Fibroblast of lung (primary cell): Measurements from ENCODE around the gene ALDH3B2.

Source experiments
- EZH2 ChIP-seq: IDR thresholded peaks from 2 replicates; pipeline ENCODE4 v1.5.1; 2012; ENCODE audit warnings: low read length, control low read depth, mild to moderate bottlenecking; ENCODE audit errors: missing control alignments
- TF ChIP-seq, protein P1 (sequence below), 2 donors: IDR thresholded peaks in 1 of 2; conservative IDR thresholded peaks in 1 of 2; 1 replicate in 1 of 2; 2 replicates in 1 of 2; pipeline ENCODE4 v1.5.1; 2011 to 2012; ENCODE audit warnings: low read length in 2 of 2, control low read depth in 1 of 2, inconsistent platforms in 1 of 2, low read depth in 1 of 2, mild to moderate bottlenecking in 1 of 2

- no peak for TF ChIP-seq EZH2
- TF ChIP-seq, protein P1, sequence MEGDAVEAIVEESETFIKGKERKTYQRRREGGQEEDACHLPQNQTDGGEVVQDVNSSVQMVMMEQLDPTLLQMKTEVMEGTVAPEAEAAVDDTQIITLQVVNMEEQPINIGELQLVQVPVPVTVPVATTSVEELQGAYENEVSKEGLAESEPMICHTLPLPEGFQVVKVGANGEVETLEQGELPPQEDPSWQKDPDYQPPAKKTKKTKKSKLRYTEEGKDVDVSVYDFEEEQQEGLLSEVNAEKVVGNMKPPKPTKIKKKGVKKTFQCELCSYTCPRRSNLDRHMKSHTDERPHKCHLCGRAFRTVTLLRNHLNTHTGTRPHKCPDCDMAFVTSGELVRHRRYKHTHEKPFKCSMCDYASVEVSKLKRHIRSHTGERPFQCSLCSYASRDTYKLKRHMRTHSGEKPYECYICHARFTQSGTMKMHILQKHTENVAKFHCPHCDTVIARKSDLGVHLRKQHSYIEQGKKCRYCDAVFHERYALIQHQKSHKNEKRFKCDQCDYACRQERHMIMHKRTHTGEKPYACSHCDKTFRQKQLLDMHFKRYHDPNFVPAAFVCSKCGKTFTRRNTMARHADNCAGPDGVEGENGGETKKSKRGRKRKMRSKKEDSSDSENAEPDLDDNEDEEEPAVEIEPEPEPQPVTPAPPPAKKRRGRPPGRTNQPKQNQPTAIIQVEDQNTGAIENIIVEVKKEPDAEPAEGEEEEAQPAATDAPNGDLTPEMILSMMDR (conservative IDR thresholded peaks at IDR 0.05 in 1 of 2, IDR thresholded peaks at IDR 0.05 in 1 of 2; ENCODE audit: low read depth in 1 of 2, low read length in 2 of 2) = no peak
Measured at GRCh38 chr11:67640758-67641337, 33.6 kb downstream of the ALDH3B2 start.
